IPS DF 6.9 (cell line): Measurements from ENCODE around the gene CGB1.

Source experiments
- DNase-seq: peaks from one replicate; pipeline ENCODE4 v3.0.0-alpha.2; 2013; ENCODE audit warnings: low read depth, low spot score
- H3K27ac ChIP-seq: one replicate; pipeline ENCODE4 v1.5.1; 2013; ENCODE audit warnings: low read length, control low read depth
- H3K27me3 ChIP-seq: 2 replicates; pipeline ENCODE4 v1.6.1; 2013; ENCODE audit warnings: mild to moderate bottlenecking, low read length; ENCODE audit not compliant: control insufficient read depth, insufficient read depth
- H3K36me3 ChIP-seq: 2 replicates; pipeline ENCODE4 v1.6.1; 2013; ENCODE audit warnings: low read length; ENCODE audit not compliant: control insufficient read depth, insufficient read depth
- H3K4me1 ChIP-seq: 2 replicates; pipeline ENCODE4 v1.6.1; 2013; ENCODE audit warnings: low read length; ENCODE audit not compliant: control insufficient read depth, insufficient read depth
- H3K4me3 ChIP-seq: 2 replicates; pipeline ENCODE4 v1.5.1; 2013; ENCODE audit warnings: mild to moderate bottlenecking, low read length
- H3K9me3 ChIP-seq: 2 replicates; pipeline ENCODE4 v1.6.1; 2013; ENCODE audit warnings: low read length, inconsistent platforms; ENCODE audit not compliant: control insufficient read depth, insufficient read depth
- WGBS: extraction: QIAGEN DNeasy Blood & Tissue Kit; methylation state at CpG from one replicate; pipeline ENCODE4 v1.1.7; 2013; ENCODE audit warnings: mixed read lengths, missing lambda C conversion rate; ENCODE audit not compliant: insufficient read length, insufficient coverage; 5-methylcytosine and 5-hydroxymethylcytosine counted together

Gene CGB1

DNA sequence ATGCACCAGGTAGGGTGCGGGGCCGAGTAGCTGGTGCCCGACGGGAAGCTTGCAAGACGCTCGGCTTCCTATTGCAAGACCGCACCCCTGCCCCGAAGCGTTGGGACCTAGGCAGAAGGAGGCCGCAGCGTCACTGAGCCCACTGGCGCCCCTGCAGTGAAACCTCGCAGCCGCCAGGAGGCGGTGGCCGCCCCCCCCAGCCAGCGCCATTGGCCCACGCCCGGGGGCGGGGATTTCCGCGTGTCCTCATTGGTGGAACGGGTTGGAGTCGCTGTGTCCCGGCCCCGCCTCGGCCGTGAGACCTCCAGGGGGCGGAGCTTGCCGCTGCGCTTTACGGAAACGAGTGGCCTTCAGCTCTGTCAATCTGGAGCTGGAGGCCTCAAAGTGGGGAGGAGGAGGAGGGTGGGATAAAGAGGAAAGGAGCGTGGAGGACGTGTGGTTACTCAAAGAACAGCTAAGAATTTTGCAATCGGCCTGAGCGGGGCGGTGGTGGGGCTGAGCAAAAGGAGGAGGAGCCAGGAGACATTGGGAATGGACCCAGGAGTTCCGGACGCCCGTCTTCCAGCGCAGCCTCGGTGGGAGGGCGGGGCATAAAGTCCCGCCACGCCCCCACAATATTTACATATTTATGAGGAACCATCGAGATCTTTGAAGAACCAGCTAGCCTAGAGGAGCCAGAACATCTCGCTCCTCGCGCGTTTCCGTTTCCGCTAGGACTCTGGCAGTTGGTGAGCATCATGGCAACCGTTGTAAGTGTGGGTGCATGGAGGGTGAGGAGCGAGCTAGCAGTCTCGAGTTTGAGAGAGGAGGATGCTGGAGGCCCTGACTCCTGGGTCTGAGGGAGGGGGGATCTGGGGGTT is 43.3 kb downstream of the CGB1 start, which contains the start of the genes GYS1 and RUVBL2:
GYS1 (minus strand) TSS at position 135 of the 860 bp plus-strand sequence. CDS start 197 bp downstream, outside the sequence.
RUVBL2 (plus strand) TSS at position 713 of the 860 bp plus-strand sequence; CDS start at position 738, 25 bp downstream.
- Histone ChIP-seq H3K27ac (no peak within 1 kb of the TSS), H3K4me1 (peaks cover 1% of the 10 kb centered on the region; the same call in 1 of the 2 replicates), H3K27me3 (no peaks in the 10 kb centered on the region), H3K4me3 (peak within 1 kb of the TSS; percentile 78), H3K36me3 (peaks cover 2% of the 10 kb centered on the region; the same call in 1 of the 2 replicates), H3K9me3 (no peaks in the 10 kb centered on the region)
- no CpG with 5 or more reads among the region's 56 CpGs for WGBS
- DNase-seq: peak; percentile 98

GRCh38 chr19:48992581-48993174 is 44.0 kb downstream of the CGB1 start:
- no CpG with 5 or more reads among the region's 20 CpGs for WGBS
- DNase-seq: no peak
- Histone ChIP-seq H3K27ac (no peak overlapping the region), H3K4me1 (peaks cover 1% of the 10 kb centered on the region; the same call in 1 of the 2 replicates), H3K27me3 (no peaks in the 10 kb centered on the region), H3K36me3 (peaks cover 2% of the 10 kb centered on the region; the same call in 1 of the 2 replicates), H3K4me3 (peak overlapping the region; percentile 67), H3K9me3 (no peaks in the 10 kb centered on the region)

GRCh38 chr19:48991873-48992580 is 44.7 kb downstream of the CGB1 start:
- Histone ChIP-seq H3K27ac (no peak overlapping the region), H3K4me1 (peaks cover 1% of the 10 kb centered on the region; the same call in 1 of the 2 replicates), H3K27me3 (no peaks in the 10 kb centered on the region), H3K4me3 (peak overlapping the region; percentile 67; the same call in 1 of the 2 replicates), H3K36me3 (peaks cover 2% of the 10 kb centered on the region; the same call in 1 of the 2 replicates), H3K9me3 (no peaks in the 10 kb centered on the region)
- WGBS: no CpG with 5 or more reads among the region's 8 CpGs
- no peak for DNase-seq

GRCh38 chr19:48991011-48991609 is 45.6 kb downstream of the CGB1 start:
- DNase-seq: no peak
- H3K27ac ChIP-seq: no peak overlapping the region
- peaks cover 2% of the 10 kb centered on the region; the same call in 1 of the 2 replicates for H3K36me3 ChIP-seq
- no CpG with 5 or more reads among the region's 22 CpGs for WGBS
- H3K4me1 ChIP-seq: peaks cover 1% of the 10 kb centered on the region; the same call in 1 of the 2 replicates
- H3K27me3 ChIP-seq: no peaks in the 10 kb centered on the region
- no peaks in the 10 kb centered on the region for H3K9me3 ChIP-seq
- no peak overlapping the region for H3K4me3 ChIP-seq

DNA sequence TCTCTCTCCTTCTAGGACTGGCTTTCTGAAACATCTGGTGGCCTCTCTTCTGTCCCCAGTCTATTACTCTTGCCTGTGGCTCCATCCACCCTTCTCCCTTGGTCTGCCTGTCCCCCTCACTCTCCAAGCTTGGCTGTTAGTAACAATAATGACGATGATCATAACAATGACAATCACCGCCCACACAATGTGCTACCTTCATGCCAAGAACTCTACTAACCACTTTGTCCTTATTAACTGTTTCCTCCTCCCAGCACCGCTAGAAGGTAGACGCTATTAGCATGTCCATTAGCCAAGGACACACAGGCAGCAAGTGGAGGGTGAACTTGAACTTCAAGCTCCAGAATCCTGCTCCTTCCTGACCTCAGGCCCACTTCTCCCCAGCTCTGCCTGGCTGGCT is 46.3 kb downstream of the CGB1 start:
- WGBS: no CpG with 5 or more reads among the region's 4 CpGs
- Histone ChIP-seq H3K36me3 (peaks cover 7% of the 10 kb centered on the region), H3K9me3 (no peaks in the 10 kb centered on the region), H3K27ac (no peak overlapping the region), H3K4me3 (no peak overlapping the region), H3K4me1 (peaks cover 1% of the 10 kb centered on the region; the same call in 1 of the 2 replicates), H3K27me3 (no peaks in the 10 kb centered on the region)
- DNase-seq: no peak

DNA sequence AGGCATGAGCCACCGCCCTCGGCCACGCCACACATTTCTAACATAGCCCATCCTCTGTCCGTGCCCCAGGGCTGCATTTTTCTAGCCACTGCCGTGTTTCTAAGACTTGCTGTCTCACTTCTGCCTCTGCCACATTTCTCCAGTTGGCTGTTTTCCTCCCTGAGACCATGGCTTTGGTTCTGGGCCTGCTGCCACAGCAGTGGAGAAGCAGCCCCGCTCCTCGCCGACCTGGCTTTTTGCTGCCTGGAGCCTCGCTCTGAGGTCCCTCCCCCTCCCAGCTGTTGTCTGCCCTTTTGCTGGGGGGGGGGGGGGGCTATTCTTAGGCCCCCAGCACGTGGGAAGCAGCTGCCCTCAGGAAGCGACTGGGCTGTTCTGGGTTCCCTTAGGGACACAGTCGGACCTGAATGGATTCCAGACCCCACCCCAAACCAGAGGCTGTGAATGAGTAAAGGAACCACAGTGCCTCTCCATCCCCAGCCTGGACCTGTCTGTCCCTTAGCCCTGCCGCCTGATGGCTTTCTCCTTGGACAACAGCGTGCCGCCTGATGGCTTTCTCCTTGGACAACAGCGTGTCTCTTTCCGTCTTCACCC is 46.9 kb downstream of the CGB1 start:
- DNase-seq: no peak
- Histone ChIP-seq H3K36me3 (peaks cover 10% of the 10 kb centered on the region), H3K27me3 (no peaks in the 10 kb centered on the region), H3K4me1 (peaks cover 1% of the 10 kb centered on the region; the same call in 1 of the 2 replicates), H3K4me3 (no peak overlapping the region), H3K9me3 (no peaks in the 10 kb centered on the region), H3K27ac (no peak overlapping the region)
- no CpG with 5 or more reads among the region's 17 CpGs for WGBS

DNA sequence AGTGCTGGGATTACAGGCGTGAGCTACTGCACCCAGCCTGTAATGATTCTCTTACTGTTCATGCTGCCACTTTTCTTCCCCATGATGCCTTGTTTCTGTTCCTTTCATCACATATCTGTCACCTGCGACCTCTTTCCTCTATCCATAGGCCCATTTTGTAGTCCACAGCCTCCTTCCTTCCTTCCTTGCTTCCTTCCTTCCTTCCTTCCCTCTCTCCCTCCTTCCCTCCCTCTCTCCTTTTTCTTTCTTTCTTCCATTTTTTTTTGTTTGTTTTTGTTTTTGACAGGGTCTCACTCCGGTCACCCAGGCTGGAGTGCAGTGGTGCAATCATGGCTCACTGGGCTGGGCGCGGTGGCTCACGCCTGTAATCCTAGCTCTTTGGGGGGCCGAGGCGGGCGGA is 47.8 kb downstream of the CGB1 start:
- H3K27me3 ChIP-seq: no peaks in the 10 kb centered on the region
- H3K27ac ChIP-seq: no peak overlapping the region
- no peak for DNase-seq
- H3K36me3 ChIP-seq: peaks cover 10% of the 10 kb centered on the region
- no peak overlapping the region for H3K4me3 ChIP-seq
- no CpG with 5 or more reads among the region's 9 CpGs for WGBS
- no peaks in the 10 kb centered on the region for H3K4me1 ChIP-seq
- no peaks in the 10 kb centered on the region for H3K9me3 ChIP-seq

DNA sequence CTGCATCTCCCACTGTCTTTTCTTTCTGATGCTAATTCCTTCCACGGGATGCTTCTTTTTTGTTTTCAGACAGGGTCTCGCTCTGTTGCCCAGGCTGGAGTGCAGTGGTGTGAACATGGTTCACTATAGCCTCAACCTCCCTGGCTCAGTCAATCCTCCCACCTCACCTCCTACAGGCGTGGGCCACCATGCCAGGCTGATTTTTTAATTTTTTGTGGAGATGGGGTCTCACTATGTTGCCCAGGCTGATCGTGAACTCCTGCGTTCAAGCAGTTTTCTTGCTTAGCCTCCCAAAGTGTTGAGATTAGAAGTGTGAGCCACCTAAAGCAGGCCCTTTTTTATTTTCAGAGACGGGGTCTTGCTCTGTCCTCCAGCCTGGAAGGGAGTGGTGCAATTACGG is 48.4 kb downstream of the CGB1 start:
- Histone ChIP-seq H3K27me3 (no peaks in the 10 kb centered on the region), H3K36me3 (peaks cover 10% of the 10 kb centered on the region), H3K4me3 (no peak overlapping the region), H3K9me3 (no peaks in the 10 kb centered on the region), H3K27ac (no peak overlapping the region), H3K4me1 (no peaks in the 10 kb centered on the region)
- no CpG with 5 or more reads among the region's 7 CpGs for WGBS
- DNase-seq: no peak

DNA sequence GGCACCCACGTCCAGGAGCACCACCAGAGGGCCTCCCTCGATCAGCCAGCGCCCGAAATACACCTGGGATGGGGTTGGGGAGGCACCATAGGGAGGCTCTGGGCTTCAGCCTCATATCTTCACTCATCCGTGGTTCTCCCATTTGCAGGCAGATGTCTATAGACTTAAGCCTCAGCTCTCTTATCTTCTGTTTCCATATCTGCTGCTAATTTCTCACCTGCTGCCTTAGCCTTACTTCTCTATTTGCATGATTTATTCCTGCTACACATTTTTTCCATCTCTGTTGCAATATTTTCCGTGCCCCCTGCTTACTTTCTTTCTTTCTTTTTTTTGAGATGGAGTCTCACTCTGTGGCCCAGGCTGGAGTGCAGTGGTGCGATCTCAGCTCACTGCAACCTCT is 49.4 kb downstream of the CGB1 start:
- WGBS: no CpG with 5 or more reads among the region's 7 CpGs
- DNase-seq: no peak
- peaks cover 10% of the 10 kb centered on the region for H3K36me3 ChIP-seq

More for the DNA sequence above, 49.4 kb downstream of the CGB1 start:
- H3K4me3 ChIP-seq: no peak overlapping the region
- no peak overlapping the region for H3K27ac ChIP-seq
- H3K4me1 ChIP-seq: no peaks in the 10 kb centered on the region
- H3K9me3 ChIP-seq: no peaks in the 10 kb centered on the region
- no peaks in the 10 kb centered on the region for H3K27me3 ChIP-seq
